NCI-H187 (cell line): Measurements from ENCODE around the gene VIPR2.
A peak's percentile ranks its signal among the peaks of the same experiment; 100 is the strongest.

Experiments used
- DNase-seq, 2 experiments: peaks; one replicate each; lab custom pipeline; 2025; lab: John Stamatoyannopoulos, UW

The VIPR2 gene

DNA sequence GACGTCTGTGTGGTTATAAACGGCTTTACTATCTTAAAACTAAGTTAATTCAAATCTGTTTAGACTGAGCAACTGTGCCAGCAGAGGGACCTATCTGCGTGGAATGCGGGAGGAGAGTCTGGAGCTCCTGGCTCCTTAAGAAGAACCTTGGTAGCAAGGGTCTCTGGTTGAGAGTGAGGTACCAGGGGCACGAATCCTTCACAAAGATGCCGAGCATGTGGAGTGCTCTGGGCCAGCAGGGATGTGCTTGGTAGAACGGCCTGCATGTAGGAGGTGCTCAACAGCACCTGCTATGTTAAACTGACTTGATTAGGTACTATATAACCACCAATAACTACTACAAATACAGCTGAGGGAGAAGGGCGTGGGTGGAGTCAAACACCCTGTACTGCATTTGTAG lies 102.6 kb downstream of the VIPR2 start:
- DNase-seq, result no peak

GRCh38 chr7:159040912-159041711 lies 103.6 kb downstream of the VIPR2 start:
- DNase-seq, result no peak

GRCh38 chr7:159040146-159040545 lies 104.5 kb downstream of the VIPR2 start:
- DNase-seq, result no peak

DNA sequence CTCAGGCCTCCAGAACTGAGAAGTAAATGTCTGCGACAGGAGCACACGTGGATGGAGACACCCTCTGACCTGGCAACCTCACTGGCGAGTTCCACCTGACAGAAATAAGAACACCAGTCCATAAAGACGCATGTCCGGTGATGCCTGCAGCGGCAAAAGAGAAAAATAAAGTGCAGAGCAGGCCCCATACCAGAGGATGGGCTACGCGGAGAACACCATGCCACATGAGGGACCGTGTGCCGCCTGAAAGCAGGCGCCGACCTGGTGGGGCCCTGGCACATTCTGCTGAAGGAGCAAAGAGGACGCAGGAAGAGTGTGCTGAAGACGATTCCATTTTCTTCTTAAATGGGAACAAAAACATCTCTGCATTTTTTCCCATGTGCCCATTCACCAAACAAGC lies 105.0 kb downstream of the VIPR2 start:
- DNase-seq, result no peak

DNA sequence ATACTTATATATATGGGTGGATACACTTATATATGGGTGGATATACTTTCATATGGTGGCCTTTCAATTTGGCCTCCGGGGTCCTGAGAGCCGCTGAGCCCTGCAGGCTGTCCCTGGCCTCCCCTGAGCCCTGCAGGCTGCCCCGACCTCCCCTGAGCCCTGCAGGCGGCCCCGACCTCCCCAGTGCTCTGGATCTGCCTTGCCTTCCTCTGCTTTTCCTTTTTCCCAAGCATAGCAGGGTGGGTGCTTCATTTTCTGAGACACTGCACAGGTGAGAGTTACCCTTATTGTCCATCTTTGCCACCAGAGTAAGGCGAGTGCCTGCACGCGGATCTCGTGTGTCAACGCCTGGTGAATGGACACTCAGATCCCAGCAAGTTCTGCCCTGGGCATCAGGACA lies 106.6 kb downstream of the VIPR2 start:
- no peak for DNase-seq

DNA sequence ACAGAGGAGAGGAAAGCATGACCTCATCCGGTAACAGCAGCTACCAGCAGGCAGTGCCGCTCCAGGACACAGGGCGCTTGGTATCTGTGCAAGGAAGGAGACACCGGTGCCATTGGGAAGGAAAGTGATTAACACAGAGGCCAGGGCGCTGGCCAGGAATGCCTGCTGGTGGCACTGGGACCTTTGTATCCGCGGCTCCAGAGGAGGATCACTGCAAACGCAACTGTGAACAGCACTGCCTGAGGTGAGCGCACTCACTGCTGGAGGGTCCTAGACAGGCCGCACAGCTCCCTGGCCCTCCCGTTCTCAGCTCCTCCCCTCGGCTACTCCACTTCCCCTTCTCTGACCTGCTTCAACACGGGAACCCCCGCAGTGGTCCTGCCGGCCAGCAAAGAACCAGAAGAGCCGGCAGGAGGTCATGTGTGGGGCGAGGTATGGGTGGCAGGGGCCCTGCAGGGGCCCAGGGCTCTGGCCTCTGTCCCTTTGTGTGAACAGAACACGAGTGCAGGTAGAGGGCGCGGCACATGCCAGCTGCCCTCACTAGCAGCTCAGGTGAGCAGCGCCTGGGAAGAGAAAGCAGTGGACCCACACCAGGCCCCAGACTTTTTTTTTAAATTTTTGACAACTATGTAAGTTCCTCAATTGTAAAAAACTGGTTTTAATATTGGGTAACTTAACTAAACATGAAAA lies 107.6 kb downstream of the VIPR2 start:
- no peak for DNase-seq

GRCh38 chr7:159035571-159036073 lies 109.0 kb downstream of the VIPR2 start:
- no peak for DNase-seq

- DNase-seq, result no peak
Measured at GRCh38 chr7:159034988-159035387, 109.7 kb downstream of the VIPR2 start.

DNA sequence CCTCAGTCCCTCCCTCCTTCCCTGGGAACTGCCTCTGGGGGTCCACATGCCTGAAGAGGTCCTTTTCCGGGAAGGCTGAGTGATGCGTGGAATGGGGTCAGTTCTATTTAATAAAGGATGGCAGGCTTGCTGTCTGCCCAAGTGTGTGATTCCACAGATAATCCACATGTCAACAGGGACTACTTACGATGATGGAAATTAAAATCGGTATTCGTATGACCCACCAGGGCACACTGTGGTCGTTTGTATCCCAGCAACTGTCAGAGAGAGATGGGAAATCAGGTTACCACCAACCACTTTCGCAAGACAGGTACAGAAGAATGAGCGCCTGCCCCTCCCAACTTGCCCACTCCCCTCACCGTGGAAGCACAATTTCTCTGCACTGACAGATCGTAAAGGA lies 110.3 kb downstream of the VIPR2 start:
- no peak for DNase-seq

DNA sequence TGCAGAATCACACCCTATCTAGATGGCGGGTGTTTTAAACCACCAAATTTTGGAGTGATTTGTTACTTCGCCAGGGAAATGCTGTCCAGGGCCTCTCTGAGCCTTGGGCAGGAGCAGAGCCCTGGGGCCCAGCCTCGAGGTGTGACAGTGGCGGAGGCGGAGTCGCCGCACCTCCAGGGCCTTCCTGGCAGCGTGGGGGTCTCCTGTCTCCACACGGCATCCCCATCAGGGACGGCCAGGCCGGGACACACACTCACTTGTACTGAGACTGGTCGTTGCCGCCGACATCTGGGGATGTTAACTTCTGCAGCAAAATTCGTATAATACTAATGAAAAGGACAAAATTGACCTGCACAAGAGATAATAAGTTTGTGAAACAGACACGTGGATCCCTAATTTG lies 110.7 kb downstream of the VIPR2 start:
- DNase-seq, result no peak

DNA sequence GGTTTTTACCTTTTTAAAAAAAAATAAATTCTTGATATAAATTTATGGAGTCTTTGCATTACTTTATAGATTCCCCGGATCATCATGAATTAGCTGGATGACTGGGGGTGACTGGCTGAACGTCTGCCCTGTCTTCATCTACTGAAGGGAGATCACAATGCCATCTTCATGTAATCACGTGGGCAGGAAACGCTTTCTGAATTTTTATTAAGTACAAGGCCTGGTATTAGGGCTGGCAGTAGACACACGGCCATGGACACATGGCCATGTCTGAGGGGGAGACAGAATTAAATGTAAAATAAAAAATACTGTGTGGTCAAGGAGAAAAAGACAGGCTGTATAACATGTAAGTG lies 111.2 kb downstream of the VIPR2 start:
- no peak for DNase-seq

- no peak for DNase-seq
Measured at GRCh38 chr7:159032753-159033472, 111.8 kb downstream of the VIPR2 start.

- no peak for DNase-seq
Measured at GRCh38 chr7:159032322-159032721, 112.3 kb downstream of the VIPR2 start.

- DNase-seq, result no peak
Measured at GRCh38 chr7:159031750-159032149, 112.9 kb downstream of the VIPR2 start.

- no peak for DNase-seq
Measured at GRCh38 chr7:159031135-159031701, 113.4 kb downstream of the VIPR2 start.

GRCh38 chr7:159030490-159031134 lies 114.1 kb downstream of the VIPR2 start:
- DNase-seq, result peak; percentile 29 to 40

GRCh38 chr7:159028508-159029401 lies 115.9 kb downstream of the VIPR2 start:
- DNase-seq, result no peak

- DNase-seq, result peak; percentile 62 to 82
Measured at GRCh38 chr7:159027789-159028507, 116.7 kb downstream of the VIPR2 start.

GRCh38 chr7:159027056-159027788 lies 117.4 kb downstream of the VIPR2 start:
- DNase-seq, result no peak
